GM04503 (cell line): ENCODE results near the gene RCN2.

Source experiments
- DNase-seq: peaks from one replicate; pipeline ENCODE4 v3.0.0-alpha.2; 2012; ENCODE audit warnings: low read depth

The RCN2 gene

DNA sequence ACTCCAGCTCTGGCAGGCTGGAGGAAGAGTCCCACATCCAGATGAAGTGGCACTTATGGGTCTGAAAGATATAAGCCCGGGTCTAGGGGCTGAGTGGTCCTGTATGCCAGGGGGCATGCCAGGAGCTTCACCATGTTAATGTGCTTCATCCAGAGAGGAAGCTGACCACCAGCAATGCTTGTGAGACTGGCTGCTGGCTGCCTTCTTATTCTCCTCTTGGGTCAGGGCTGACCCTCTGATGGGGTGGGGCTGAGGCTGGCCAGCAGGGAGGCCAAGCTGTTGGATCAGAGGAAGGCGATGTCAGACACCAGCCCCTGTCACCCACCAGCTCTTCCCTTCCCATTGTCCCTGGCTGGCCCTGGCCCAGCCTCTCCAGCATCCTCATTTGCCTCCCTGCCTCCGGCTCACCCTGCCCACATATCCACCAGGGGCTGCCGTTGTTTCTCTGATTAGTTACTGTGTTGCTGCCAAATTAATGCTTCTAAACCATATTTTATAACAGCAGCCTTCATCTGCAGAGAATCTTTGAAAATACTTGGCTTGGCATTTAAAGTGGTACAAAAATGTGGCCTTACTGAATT lies 43.0 kb downstream of the RCN2 start:
- no peak for DNase-seq

GRCh38 chr15:76976141-76976540 lies 44.6 kb downstream of the RCN2 start:
- no peak for DNase-seq

DNA sequence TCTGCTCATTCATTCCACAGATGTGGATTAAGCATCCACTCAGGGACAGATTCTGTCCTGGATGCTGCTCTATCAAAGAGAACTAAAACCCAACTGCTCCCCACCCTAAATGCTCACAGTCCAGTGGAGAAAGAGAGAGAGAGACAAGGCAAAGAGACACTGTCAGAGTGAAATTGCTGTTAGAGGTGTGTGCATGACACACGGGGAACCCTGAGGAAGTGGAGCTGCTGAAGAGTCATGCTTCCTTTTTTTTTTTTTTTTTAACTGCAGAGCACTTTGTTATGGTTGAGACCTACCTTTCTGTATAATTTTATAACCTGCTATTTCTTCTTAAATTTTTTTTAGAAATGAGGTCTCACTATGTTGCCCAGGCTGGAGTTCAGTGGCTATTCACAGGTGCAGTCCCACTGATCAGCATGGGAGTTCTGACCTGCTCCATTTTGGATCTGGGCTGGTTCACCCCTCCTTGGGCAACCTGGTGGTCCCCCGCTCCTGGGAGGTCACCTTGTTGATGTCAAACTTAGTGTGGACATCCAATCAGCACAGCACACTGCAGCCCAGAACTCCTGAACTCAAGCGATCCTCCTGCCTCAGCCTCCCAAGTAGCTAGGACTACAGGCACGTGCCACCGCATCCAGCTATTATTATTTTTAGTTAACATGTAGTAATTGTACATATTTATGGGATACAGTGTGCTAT lies 45.2 kb downstream of the RCN2 start:
- DNase-seq: no peak

DNA sequence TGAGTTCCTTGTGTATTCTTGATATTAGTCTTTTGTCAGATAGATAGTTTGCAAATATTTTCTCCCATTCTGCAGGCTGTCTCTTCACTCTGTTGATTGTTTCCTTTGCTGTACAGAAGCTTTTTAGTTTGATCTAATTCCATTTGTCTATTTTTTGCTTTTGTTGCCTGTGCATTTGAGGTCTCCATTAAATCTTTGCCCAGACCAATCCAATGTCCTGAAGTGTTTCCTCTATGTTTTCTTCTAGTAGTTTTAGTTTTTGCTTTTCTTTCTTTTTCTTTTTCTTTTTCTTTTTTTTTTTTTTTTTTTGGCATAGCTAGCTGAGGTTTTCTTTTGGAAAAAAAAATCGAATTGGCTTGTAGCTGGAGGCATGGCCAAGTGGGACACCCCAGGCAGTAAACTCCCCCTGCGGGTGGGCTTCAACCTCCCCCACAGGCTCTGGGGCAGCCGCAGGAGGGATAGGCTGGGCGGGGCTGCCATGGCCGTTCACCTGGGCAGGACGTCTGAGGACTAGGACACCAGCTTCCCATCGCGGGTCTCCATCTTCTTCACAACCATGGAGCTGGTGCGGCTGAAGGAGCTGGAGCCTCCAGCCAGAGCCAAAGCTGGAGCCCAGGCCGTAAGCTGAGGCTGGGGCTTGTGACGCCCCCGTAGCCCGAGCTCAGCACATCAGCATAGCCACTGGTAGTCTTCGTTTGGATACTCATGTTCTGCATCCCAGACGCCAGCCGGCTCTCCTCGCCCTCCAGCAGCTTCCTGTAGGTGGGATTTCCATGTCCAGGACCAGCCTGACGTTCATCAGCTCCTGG lies 47.2 kb downstream of the RCN2 start:
- no peak for DNase-seq

GRCh38 chr15:76979331-76979925 lies 47.9 kb downstream of the RCN2 start:
- no peak for DNase-seq

DNA sequence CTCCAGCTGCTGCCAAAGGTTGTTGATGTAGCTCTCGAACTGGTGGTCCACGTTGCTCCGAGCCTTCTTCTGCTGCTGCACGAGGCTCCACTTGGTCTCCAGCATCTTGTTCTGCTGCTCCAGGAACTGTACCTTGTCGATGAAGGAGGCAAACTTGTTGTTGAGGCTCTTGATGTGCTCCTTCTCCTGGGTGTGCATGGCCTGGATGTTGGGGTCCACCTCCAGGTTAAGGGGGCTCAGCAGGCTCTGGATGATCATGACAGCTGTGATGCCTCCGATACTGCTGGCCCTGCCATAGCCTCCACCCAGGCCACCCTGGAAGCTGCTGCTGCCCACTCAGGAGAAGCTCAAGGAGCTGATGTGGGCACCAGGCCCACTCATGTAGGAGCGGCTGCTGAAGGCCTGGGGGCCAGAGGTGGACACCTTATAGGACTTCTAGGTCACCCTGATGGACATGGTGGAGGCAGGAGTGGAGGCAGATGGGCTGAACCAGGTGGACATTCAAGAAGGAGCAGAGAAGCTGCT lies 48.5 kb downstream of the RCN2 start:
- no peak for DNase-seq

- DNase-seq: no peak
Observed at GRCh38 chr15:76982356-76982755, 50.8 kb downstream of the RCN2 start.

DNA sequence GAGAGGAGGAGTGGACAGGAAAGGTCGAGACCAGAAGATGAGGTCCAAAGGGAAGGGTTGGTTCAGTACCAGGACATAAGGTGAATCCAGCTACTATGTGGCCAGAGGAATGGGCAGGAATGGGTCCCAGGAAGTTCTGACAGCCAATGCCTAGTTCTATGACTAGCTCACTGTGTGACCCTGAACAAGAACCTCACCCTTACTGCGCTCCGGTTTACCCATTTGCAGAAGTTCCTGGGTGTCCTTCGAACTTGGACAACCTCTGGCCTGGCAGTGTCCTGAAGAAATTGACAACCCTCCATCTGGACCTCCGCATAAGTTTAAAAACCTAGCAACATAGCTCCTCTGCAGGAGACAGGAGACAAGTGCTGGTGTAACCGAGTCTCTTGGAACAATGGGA lies 51.2 kb downstream of the RCN2 start:
- no peak for DNase-seq

DNA sequence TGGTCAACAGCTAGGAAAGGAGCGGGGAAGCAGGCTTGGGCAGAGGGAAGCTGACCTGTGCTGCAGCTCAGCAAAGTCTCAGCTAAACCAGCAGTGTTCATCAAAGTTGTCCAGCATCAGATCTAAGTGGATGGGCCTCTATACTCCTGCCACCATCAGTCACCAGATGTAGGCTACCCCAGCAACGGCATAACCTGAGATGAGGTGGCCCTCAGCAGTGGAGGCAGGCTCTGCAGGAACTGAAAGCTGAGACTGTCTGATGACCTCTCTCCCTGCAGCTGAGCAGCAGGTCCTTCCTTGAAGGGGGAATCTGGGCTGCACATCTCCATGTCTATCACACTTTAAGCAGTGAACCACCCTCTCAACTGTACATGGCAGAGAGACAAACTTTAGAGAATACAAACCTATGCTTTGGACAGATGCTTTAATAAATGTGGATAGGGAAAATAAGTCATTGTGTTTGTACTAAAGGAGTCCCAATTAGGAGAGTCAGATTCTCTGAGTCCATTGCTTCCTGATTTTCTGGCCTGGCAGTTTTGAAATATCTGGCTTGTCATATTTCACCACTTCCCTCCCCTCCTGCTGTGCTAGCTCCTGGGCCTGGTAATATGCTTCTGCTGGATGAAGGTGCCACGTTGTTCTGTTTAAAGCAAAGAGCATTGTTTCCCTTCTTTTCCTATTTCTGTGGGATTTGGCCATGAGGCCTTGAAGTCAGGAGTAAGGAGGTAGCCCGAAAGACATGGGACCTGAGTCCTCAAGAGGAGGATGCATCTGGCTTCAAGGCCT lies 52.2 kb downstream of the RCN2 start:
- no peak for DNase-seq

DNA sequence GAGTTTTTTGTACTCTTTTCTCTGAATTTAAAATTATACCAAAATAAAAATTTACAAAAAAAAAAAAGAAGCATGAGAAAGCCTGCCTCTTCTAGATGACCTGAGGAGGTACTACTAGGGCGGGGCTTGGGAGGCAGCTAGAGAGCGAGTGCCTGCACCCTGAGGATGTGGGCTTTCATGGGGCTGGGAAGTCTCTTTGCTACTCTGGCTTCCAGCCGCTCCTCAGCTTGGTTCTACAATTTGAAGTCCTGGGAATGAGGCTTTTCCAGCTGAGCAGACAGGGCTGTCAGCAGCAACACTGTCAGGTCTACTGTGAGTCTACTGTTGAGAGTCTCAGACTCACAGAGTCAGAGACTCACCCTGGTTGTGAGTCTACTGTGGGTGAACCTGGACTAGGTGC lies 55.2 kb downstream of the RCN2 start:
- DNase-seq: no peak

GRCh38 chr15:76987276-76987675 lies 55.7 kb downstream of the RCN2 start:
- DNase-seq: no peak

- DNase-seq: no peak
Observed at GRCh38 chr15:76987896-76988860, 56.6 kb downstream of the RCN2 start.

DNA sequence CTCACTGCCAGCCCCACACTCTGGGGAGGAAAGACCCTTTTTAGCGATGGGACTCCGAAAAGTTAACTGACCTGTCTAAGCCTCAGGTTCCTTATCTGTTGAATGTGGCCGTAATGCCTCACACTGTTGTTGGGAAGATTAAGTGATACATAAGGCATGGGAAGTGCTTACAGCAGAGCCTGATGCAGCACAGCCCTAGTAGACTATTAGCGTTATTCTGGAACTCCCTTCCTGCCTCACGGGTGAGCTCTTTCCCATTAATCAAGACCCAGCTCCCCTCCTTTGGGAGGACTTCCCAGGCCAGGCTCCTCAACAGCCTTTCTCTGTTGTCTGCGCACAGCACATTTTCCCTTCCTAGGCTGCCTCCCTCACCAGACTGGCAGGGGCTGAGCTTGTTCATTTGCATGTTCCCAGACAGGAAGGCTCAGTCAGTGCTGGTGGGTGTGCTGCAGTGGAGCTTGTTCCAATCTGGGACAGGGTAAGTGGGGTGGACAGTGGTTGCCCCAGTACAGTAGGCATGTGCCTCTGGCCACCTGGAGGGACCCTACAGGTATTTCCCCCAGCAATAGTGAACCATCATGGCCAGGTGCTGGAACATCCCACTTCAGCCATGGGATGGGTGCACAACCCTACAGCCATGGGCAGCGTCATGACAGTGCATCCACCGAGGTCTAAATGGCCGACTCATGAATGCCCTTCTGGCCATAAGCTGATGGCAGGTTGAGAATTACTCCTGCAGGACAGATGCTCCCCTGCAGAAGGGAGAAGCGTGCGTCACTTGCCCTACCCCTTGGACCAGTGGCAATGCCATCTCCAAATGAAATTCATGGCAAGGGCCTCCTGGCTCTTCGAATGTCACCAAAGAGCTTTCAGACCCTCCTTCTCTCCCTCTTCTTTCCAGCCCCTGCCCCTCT lies 57.6 kb downstream of the RCN2 start:
- DNase-seq: no peak

GRCh38 chr15:76991048-76991447 lies 59.5 kb downstream of the RCN2 start:
- no peak for DNase-seq

GRCh38 chr15:76991741-76992645 lies 60.4 kb downstream of the RCN2 start:
- DNase-seq: no peak

DNA sequence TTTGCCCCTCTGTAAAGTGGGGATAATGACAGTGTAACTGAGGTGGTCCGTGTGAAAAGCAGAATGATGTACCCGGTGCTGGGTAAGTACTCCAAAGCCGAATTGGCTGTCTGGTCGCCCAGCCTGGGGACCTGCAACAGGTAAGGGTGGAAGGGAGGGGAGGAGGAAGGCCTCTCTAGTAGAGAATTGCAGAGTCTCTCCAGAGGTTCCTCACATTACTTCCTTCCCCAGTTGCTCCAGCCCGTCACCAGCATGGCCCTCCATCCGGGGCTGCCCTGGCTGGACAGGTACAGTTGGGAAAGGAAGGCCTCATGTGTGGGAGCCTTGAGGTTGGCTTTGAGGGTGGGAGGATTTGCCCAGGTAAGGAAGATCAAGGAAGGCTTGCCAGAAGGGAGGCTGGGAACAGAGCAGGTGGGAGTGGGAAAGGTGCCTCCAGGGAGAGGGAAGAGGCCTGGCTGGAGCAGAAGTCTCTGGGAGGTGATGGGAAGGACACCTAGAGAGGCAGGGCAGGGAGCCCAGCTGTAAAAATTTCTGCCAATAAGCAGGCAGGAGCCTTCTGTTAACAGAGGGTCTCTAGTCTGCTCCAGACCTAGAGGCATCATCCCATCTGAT lies 61.7 kb downstream of the RCN2 start:
- no peak for DNase-seq

DNA sequence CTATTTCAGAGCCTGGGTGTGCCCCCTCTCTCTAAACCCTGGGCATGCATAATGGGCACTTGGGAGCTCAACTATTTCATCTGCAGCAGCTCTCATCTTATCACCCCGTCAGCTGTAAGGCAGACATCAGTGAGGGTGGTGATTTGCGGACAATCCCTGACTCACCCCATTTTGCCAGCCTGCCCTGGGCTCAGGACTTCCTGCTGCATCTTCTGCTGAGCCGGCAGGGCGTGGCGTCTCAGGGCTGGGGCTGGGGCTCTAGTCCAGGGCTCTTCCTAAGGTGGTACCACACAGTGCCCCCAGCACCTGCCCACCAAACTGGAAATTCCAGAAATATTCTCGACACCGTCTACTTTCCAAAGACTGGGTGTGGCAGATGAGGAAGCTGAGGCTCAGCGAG lies 62.5 kb downstream of the RCN2 start:
- DNase-seq: no peak

DNA sequence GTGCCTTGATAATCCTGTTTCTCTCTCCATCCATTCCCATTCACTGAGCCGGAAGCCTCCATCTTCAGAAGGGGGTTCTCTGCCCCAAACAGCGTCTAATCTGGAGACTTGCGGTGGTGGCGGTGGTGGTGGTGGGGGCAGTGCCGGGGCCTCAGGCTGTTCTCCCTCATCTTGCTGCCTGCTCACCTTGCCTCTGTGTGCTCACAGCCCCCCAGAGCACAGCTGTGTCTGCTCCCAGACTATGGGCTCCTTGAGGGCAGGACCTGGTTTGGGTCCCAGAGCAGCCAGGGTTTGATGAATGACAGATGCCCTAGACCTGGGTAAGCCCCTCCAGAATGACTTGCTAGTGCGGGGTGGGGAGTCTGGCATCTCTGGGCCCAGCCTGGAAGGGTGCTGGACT lies 62.9 kb downstream of the RCN2 start:
- no peak for DNase-seq
